Urinary bladder (tissue), 4 donors: Measurements from ENCODE around the gene CD58. TPM values are rescaled to one million over a fixed set of nuclear protein-coding genes. Genes with fewer than 3 reads are reported as not detected.
A peak's percentile ranks its signal among the peaks of the same experiment; 100 is the strongest.
"Not testable (repeated sequence)": the region's sequence is repeated elsewhere in the genome, so short reads cannot be mapped to it uniquely, and the experiment has no call there.

ENCODE experiments used
- DNase-seq: peaks from one replicate; pipeline ENCODE4 v3.0.0-alpha.2; 2015; ENCODE audit errors: extremely low spot score
- H3K27ac ChIP-seq: one replicate; pipeline ENCODE4 v1.5.1; 2013; ENCODE audit warnings: low read depth, mild to moderate bottlenecking, moderate library complexity
- H3K36me3 ChIP-seq: one replicate; pipeline ENCODE4 v1.6.1; 2013; ENCODE audit warnings: mild to moderate bottlenecking, moderate library complexity; ENCODE audit not compliant: insufficient read depth
- H3K4me1 ChIP-seq: one replicate; pipeline ENCODE4 v1.6.1; 2013; ENCODE audit warnings: mild to moderate bottlenecking, moderate library complexity; ENCODE audit not compliant: insufficient read depth
- H3K4me3 ChIP-seq: one replicate; pipeline ENCODE4 v1.5.1; 2013; ENCODE audit warnings: low read depth, low read length
- WGBS: extraction: QIAGEN DNeasy Blood & Tissue Kit; methylation state at CpG from one replicate; pipeline ENCODE4 v1.1.7; 2013; 5-methylcytosine and 5-hydroxymethylcytosine counted together
- polyA plus RNA-seq: library from polyadenylated mRNA; stranded (reverse); fragments of 200-250 nt; gene quantifications from one replicate; pipeline ENCODE4 v1.2.3, GENCODE V29; 2013
- total RNA-seq: library from RNA; depleted of rRNA; stranded (reverse); fragments of >200 nt; gene quantifications from one replicate; pipeline ENCODE4 v1.2.3, GENCODE V29; 2014
- donor health status: healthy with polysubstance abuse.
- donor health status: healthy.

The CD58 gene
- total and polyA plus RNA-seq, 2 donors: 22.6 to 36.3 TPM

- Histone ChIP-seq H3K36me3 (no peaks in the 10 kb centered on the region), H3K4me1 (no peaks in the 10 kb centered on the region), H3K27ac (peak overlapping the region; percentile 66), H3K4me3 (peak overlapping the region; percentile 56)
- no peak for DNase-seq
- 9% methylated on average over 24 of the region's 24 CpGs for WGBS
Observed at GRCh38 chr1:116571215-116571919, 541 bp upstream of the CD58 start.

- H3K36me3 ChIP-seq: no peaks in the 10 kb centered on the region
- H3K4me3 ChIP-seq: peak overlapping the region; percentile 56
- no peaks in the 10 kb centered on the region for H3K4me1 ChIP-seq
- H3K27ac ChIP-seq: peak overlapping the region; percentile 95
- no peak for DNase-seq
- 35% methylated on average over 22 of the region's 22 CpGs for WGBS
Observed at GRCh38 chr1:116569776-116570357, 959 bp downstream of the CD58 start.

GRCh38 chr1:116569381-116569670, 1.5 kb downstream of the CD58 start:
- Histone ChIP-seq H3K4me1 (no peaks in the 10 kb centered on the region), H3K4me3 (no peak overlapping the region), H3K36me3 (no peaks in the 10 kb centered on the region), H3K27ac (no peak overlapping the region)
- no peak for DNase-seq

DNA sequence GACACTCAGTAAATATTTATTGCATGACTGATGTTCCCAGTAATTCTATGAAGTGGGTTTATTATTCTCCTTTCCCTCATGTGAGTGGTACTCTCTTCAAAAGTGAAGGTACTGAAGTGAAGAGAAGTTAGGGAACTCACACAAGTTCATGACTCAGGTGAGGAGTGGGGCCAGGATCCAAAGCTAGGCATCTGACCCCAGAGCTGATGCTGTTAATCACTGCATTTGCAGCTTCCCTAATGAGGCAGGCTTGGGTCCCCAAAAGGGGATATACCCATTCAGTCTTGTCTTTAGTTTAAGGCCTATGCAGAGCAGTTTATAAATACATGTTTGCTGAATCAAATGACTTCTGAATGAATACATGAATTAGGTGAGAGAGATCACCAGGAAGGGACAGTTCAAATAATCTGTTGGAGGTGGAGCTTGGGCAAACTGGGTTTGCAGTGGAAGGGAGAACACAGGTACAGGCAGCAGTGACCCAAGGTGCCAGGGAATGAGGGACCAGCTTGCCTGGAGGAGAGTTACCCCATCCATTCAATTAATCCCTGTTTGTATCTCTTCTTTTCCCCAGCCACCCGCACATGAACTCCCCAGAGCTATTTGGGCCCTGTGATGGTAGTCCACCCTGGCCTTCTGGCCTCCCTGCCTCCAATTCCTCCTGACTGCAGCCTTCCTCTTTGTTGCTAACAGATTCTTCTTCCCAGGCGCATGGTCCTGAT, 2.0 kb downstream of the CD58 start:
- no peak overlapping the region for H3K4me3 ChIP-seq
- DNase-seq: no peak

GRCh38 chr1:116567790-116568661, 2.8 kb downstream of the CD58 start:
- WGBS: 85% methylated on average over 4 of the region's 4 CpGs
- DNase-seq: no peak
- H3K36me3 ChIP-seq: no peaks in the 10 kb centered on the region
- no peaks in the 10 kb centered on the region for H3K4me1 ChIP-seq
- no peak overlapping the region for H3K27ac ChIP-seq
- H3K4me3 ChIP-seq: no peak overlapping the region

More for the DNA sequence above, 2.0 kb downstream of the CD58 start:
- Histone ChIP-seq H3K4me1 (no peaks in the 10 kb centered on the region), H3K36me3 (no peaks in the 10 kb centered on the region), H3K27ac (no peak overlapping the region)
- WGBS: 96% methylated on average over 2 of the region's 2 CpGs

DNA sequence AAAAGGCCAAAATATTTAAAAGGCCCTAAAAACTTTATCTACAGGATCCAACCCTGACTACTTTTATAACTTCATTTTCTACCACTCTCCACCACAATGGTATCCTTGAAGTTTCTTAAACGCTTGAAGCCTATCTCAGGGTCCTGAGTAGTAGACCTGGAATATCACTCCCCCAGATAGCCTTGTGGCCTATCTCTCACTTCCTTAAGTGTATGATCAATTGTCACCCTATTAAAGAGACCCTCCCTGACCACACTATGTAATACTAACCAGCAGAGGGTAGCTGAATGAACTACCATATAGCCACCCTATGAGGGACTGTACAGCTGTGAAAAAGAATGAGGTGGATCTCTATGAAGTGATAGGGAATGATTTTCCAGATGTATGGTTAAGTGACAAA, 5.6 kb downstream of the CD58 start:
- WGBS: 85% methylated on average over 1 of the region's 1 CpG
- no peak for DNase-seq
- no peak overlapping the region for H3K4me3 ChIP-seq
- H3K27ac ChIP-seq: no peak overlapping the region
- H3K4me1 ChIP-seq: no peaks in the 10 kb centered on the region
- no peaks in the 10 kb centered on the region for H3K36me3 ChIP-seq

DNA sequence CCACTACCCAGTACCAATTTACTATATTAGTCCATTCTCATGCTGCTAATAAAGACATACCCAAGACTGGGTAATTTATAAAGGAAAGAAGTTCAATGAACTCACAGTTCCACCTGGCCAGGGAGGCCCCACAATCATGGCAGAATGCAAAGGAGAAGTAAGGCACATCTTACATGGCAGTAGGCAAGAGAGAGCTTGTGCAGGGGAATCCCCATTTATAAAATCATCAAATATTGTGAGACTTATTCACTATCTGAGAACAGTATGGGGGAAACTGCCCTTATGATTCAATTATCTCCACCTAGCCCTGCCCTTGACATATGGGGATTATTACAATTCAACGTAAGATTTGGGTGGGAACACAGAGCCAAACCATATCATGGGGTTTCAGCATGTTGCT, 6.4 kb downstream of the CD58 start:
- Histone ChIP-seq H3K4me3 (no peak overlapping the region), H3K36me3 (no peaks in the 10 kb centered on the region), H3K4me1 (no peaks in the 10 kb centered on the region), H3K27ac (no peak overlapping the region)
- WGBS: 99% methylated on average over 1 of the region's 1 CpG
- no peak for DNase-seq

- not testable (repeated sequence) for DNase-seq, H3K4me3 ChIP-seq, H3K36me3 ChIP-seq, H3K27ac ChIP-seq, H3K4me1 ChIP-seq
- WGBS: 96% methylated on average over 4 of the region's 4 CpGs
Observed at GRCh38 chr1:116562465-116562864, 8.4 kb downstream of the CD58 start.

DNA sequence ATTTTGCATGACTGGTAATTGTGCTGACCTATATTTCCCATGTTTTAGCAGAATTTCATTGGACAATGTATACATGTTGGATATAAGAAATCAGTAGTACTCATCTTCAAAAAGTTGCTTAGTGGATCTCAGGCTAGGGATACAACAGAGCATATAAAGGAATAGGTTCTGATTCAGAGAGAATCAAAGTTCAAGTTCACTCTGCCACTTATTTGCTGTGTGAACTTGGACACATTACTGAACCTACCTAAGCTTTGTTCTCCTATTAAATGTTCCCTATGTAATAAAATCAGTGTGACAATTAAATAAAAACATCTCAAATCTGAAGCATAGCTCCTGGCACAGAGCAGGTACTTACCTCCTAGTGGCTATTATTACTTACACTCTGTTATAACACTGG, 9.3 kb downstream of the CD58 start:
- Histone ChIP-seq H3K36me3 (no peaks in the 10 kb centered on the region), H3K4me1 (peaks cover 2% of the 10 kb centered on the region), H3K4me3 (no peak overlapping the region), H3K27ac (no peak overlapping the region)
- no peak for DNase-seq

- H3K27ac ChIP-seq: no peak overlapping the region
- 82% methylated on average over 4 of the region's 4 CpGs for WGBS
- no peaks in the 10 kb centered on the region for H3K36me3 ChIP-seq
- peaks cover 2% of the 10 kb centered on the region for H3K4me1 ChIP-seq
- no peak overlapping the region for H3K4me3 ChIP-seq
- DNase-seq: no peak
Observed at GRCh38 chr1:116560704-116561490, 9.9 kb downstream of the CD58 start.

GRCh38 chr1:116559304-116559761, 11.5 kb downstream of the CD58 start:
- peaks cover 2% of the 10 kb centered on the region for H3K4me1 ChIP-seq
- H3K27ac ChIP-seq: no peak overlapping the region
- no peaks in the 10 kb centered on the region for H3K36me3 ChIP-seq
- 88% methylated on average over 8 of the region's 8 CpGs for WGBS
- DNase-seq: no peak
- H3K4me3 ChIP-seq: no peak overlapping the region

DNA sequence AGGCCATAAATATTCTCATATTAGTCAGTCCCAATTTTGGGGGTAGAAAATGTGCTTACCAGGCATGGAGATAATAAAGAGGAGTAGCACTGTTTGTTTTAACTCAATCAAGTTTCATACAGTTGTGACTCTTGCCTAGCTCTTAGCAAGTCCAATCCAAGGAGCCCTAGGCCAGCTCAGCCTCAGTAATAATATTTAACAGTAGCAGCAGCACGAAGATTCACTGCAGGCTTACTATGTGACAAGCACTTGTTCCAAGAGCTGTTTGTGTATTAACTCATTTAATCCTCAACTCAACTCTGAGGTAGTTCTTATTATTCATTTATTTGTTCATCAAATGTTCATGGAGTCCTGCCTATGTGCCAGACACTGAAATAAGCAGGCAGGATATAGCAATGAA, 12.3 kb downstream of the CD58 start:
- DNase-seq: no peak
- H3K36me3 ChIP-seq: no peaks in the 10 kb centered on the region
- peaks cover 2% of the 10 kb centered on the region for H3K4me1 ChIP-seq
- H3K27ac ChIP-seq: no peak overlapping the region
- no peak overlapping the region for H3K4me3 ChIP-seq
- 89% methylated on average over 1 of the region's 1 CpG for WGBS

DNA sequence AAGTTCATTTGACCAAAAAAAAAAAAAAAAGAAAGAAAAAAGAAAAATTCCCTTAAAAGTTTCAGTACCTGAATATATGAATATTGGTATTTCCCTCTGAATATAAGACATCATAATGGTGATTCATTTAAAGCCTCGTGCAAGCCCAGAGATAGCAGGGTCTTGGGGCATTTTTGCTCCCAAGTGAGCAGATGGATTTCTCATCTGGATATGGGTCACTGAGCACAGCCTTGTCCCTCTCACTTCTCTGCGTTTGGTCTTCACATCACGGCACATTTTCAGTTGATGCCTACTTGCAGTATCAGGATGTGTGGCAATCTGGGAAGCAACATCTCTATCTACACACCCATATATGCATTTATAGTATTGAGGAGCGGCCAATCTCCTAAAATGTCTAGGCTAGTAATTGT, 12.7 kb downstream of the CD58 start:
- 95% methylated on average over 4 of the region's 4 CpGs for WGBS
- no peak overlapping the region for H3K4me3 ChIP-seq
- DNase-seq: no peak
- no peak overlapping the region for H3K27ac ChIP-seq
- peaks cover 2% of the 10 kb centered on the region for H3K4me1 ChIP-seq
- H3K36me3 ChIP-seq: no peaks in the 10 kb centered on the region
